Ectodermal cell (in vitro differentiated cells): ENCODE data around the gene AKAP13.
"Not testable (repeated sequence)": the region's sequence is repeated elsewhere in the genome, so short reads cannot be mapped to it uniquely, and the experiment has no call there.

Source experiments
- H3K27ac ChIP-seq: 2 replicates; pipeline ENCODE4 v1.7.0; 2013; ENCODE audit warnings: mild to moderate bottlenecking, low read depth, low read length; ENCODE audit not compliant: insufficient read depth, poor library complexity, severe bottlenecking
- H3K27me3 ChIP-seq: 2 replicates; pipeline ENCODE4 v1.7.0; 2013; ENCODE audit warnings: mild to moderate bottlenecking, low read length; ENCODE audit not compliant: insufficient read depth, control insufficient read depth, poor library complexity, severe bottlenecking
- H3K36me3 ChIP-seq: one replicate; pipeline ENCODE4 v1.7.0; 2013; ENCODE audit warnings: low read length; ENCODE audit not compliant: control insufficient read depth, insufficient read depth
- H3K4me1 ChIP-seq: one replicate; pipeline ENCODE4 v1.7.0; 2013; ENCODE audit warnings: low read length; ENCODE audit not compliant: control insufficient read depth, insufficient read depth
- H3K4me3 ChIP-seq: 2 replicates; pipeline ENCODE4 v1.7.0; 2013; ENCODE audit warnings: low read depth, low read length, control low read depth; ENCODE audit not compliant: insufficient read depth
- H3K9me3 ChIP-seq: 2 replicates; pipeline ENCODE4 v1.7.0; 2013; ENCODE audit warnings: mild to moderate bottlenecking, low read length, moderate library complexity; ENCODE audit not compliant: control insufficient read depth
- WGBS, 2 experiments: methylation state at CpG; one replicate each; pipeline ENCODE4 v1.1.7; 2013; ENCODE audit warnings: missing lambda C conversion rate in 2 of 2; 5-methylcytosine and 5-hydroxymethylcytosine counted together

AKAP13 gene

DNA sequence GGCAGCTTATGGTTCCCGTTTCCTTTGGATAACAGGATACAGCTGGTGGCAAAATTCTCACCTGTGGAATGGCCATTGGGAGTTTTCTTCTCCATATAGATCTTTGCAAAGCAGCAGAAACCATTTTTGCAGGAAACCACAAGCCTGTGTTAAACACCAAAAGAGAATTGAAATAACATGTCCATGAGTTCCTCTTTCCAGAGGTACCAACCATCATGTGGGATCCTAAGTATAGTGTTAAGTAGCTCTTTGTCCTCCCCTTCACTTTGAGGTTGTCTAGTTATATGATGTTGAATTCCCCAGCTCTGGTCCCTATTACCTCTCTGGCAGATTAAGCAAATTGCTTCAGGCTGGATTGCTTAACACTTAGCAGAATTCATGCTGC lies 94.9 kb downstream of the AKAP13 start:
- no peaks in the 10 kb centered on the region for H3K9me3 ChIP-seq
- H3K27me3 ChIP-seq = no peaks in the 10 kb centered on the region
- H3K27ac ChIP-seq = no peak overlapping the region
- peaks cover 35% of the 10 kb centered on the region for H3K4me1 ChIP-seq
- no peak overlapping the region for H3K4me3 ChIP-seq
- no peaks in the 10 kb centered on the region for H3K36me3 ChIP-seq
- 90 to 95% methylated on average over 1 of the region's 1 CpG for WGBS, 2 experiments

DNA sequence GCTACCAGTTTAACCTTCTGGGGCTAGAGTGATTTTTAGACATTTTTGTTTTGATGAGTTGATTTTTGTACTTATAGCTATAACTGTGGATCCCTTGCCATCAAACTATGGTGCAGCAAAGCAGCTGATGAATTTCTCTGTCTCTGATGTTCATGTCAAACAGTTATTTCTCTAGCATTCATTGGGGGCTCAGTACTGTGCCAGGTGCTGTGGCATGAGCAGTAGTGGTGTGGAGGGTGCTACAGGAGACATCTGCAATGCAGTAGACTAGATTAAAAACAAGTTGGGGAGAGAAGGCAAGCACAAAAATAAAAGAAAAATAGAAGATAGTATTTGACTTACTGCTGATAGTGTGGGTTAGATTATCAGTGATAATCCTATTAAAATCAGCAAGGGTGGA lies 95.3 kb downstream of the AKAP13 start:
- Histone ChIP-seq H3K36me3 (no peaks in the 10 kb centered on the region), H3K4me3 (no peak overlapping the region), H3K27ac (no peak overlapping the region), H3K4me1 (peaks cover 31% of the 10 kb centered on the region), H3K9me3 (no peaks in the 10 kb centered on the region), H3K27me3 (no peaks in the 10 kb centered on the region)

- Histone ChIP-seq H3K27ac (no peak overlapping the region), H3K27me3 (no peaks in the 10 kb centered on the region), H3K4me3 (no peak overlapping the region), H3K4me1 (peaks cover 34% of the 10 kb centered on the region), H3K9me3 (no peaks in the 10 kb centered on the region), H3K36me3 (no peaks in the 10 kb centered on the region)
- 93 to 98% methylated on average over 2 of the region's 2 CpGs for WGBS, 2 experiments
Measured at GRCh38 chr15:85477061-85477460, 96.7 kb downstream of the AKAP13 start.

- H3K4me1 ChIP-seq = peaks cover 34% of the 10 kb centered on the region
- H3K27ac ChIP-seq = no peak overlapping the region
- no peak overlapping the region for H3K4me3 ChIP-seq
Measured at GRCh38 chr15:85477730-85478129, 97.3 kb downstream of the AKAP13 start.

GRCh38 chr15:85479071-85479647 lies 98.8 kb downstream of the AKAP13 start:
- peaks cover 25% of the 10 kb centered on the region for H3K4me1 ChIP-seq
- no peak overlapping the region for H3K4me3 ChIP-seq
- 62 to 75% methylated on average over 4 of the region's 4 CpGs for WGBS, 2 experiments
- H3K27me3 ChIP-seq = no peaks in the 10 kb centered on the region
- no peaks in the 10 kb centered on the region for H3K36me3 ChIP-seq
- no peak overlapping the region for H3K27ac ChIP-seq
- H3K9me3 ChIP-seq = no peaks in the 10 kb centered on the region

More at GRCh38 chr15:85477730-85478129, 97.3 kb downstream of the AKAP13 start:
- Histone ChIP-seq H3K36me3 (no peaks in the 10 kb centered on the region), H3K9me3 (no peaks in the 10 kb centered on the region), H3K27me3 (no peaks in the 10 kb centered on the region)
- 76 to 82% methylated on average over 4 of the region's 4 CpGs for WGBS, 2 experiments

DNA sequence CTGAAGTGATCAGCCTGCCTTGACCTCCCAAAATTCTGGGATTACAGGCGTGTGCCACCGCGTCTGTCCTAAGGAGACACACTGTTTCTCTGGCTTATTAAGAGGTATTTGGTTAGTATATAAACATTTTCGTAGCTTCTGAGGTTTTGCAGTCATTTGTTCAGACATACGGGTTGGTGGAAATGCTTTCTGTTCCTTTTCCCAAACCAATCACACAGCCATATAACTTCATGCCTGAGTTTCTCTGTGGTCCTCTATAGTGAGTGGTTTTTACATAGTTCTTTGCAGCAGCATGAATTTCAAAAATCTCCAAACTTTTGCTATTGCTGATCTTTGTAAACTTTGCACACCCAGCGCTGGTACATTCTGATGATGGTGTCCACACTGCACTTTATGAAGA lies 100.5 kb downstream of the AKAP13 start:
- peaks cover 25% of the 10 kb centered on the region for H3K4me1 ChIP-seq
- H3K9me3 ChIP-seq = no peaks in the 10 kb centered on the region
- H3K4me3 ChIP-seq = no peak overlapping the region
- no peaks in the 10 kb centered on the region for H3K27me3 ChIP-seq
- H3K36me3 ChIP-seq = no peaks in the 10 kb centered on the region
- WGBS, 2 experiments = 87 to 98% methylated on average over 4 to 6 of the region's 6 CpGs
- no peak overlapping the region for H3K27ac ChIP-seq

DNA sequence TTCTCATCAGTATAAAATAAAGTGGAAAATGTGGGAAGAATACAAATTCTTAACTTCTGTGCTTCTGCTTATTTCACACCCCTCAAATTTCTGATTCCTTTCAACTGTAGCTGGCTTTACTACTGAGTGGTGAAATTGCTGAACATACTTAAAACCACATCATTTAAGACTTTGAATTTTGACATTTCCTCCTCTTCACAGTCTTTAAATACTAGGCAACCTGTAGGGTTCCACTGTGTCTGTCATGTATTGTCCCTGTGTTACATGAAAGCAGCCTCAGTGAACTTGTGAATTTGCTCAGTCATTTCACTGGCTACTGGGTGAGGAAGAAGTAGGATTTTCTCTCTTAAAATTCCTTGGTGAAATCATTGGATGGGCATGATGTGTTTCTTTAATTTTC lies 101.1 kb downstream of the AKAP13 start:
- not testable (repeated sequence) for H3K27ac ChIP-seq, H3K36me3 ChIP-seq, H3K27me3 ChIP-seq, H3K4me3 ChIP-seq, H3K9me3 ChIP-seq
- peaks cover 25% of the 10 kb centered on the region for H3K4me1 ChIP-seq

DNA sequence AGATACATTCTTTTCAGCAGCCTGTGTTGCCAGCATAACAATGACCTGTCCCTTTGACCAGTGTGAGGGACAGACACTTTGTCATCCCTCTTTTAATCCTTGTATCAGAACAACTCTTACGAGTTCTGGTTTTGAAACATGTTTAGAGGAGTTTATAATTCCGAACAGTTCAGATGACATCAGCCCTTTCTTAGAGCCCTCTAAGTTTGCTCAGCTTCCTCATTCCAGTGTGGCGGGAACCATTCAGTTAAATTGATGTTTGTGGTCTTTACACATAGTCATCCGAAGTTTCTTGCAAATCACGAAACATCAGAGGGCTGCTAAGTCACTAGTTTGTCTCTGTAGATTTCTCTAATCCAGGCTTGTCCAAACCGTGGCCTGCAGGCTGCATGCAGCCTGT lies 102.5 kb downstream of the AKAP13 start:
- H3K4me1 ChIP-seq = peaks cover 20% of the 10 kb centered on the region
- no peak overlapping the region for H3K4me3 ChIP-seq
- no peaks in the 10 kb centered on the region for H3K36me3 ChIP-seq
- no peaks in the 10 kb centered on the region for H3K27me3 ChIP-seq
- 74 to 86% methylated on average over 5 to 6 of the region's 6 CpGs for WGBS, 2 experiments
- no peaks in the 10 kb centered on the region for H3K9me3 ChIP-seq
- no peak overlapping the region for H3K27ac ChIP-seq

GRCh38 chr15:85483955-85484354 lies 103.6 kb downstream of the AKAP13 start:
- not testable (repeated sequence) for H3K27ac ChIP-seq, H3K36me3 ChIP-seq, H3K4me3 ChIP-seq, H3K27me3 ChIP-seq, H3K9me3 ChIP-seq
- 100% methylated on average over 1 of the region's 1 CpG for WGBS, 2 experiments
- H3K4me1 ChIP-seq = peaks cover 14% of the 10 kb centered on the region

GRCh38 chr15:85484923-85485322 lies 104.5 kb downstream of the AKAP13 start:
- not testable (repeated sequence) for H3K27ac ChIP-seq, H3K36me3 ChIP-seq, H3K27me3 ChIP-seq, H3K4me3 ChIP-seq, H3K4me1 ChIP-seq, H3K9me3 ChIP-seq

- Histone ChIP-seq H3K4me3 (no peak overlapping the region), H3K4me1 (peaks cover 7% of the 10 kb centered on the region), H3K36me3 (no peaks in the 10 kb centered on the region), H3K27me3 (no peaks in the 10 kb centered on the region), H3K9me3 (no peaks in the 10 kb centered on the region), H3K27ac (no peak overlapping the region)
Measured at GRCh38 chr15:85485956-85486567, 105.7 kb downstream of the AKAP13 start.
